Skin epidermis (tissue), 12 donors: Measurements from ENCODE around the gene CSN1S1.
"Not testable (repeated sequence)": the region's sequence is repeated elsewhere in the genome, so short reads cannot be mapped to it uniquely, and the experiment has no call there.

Experiments used
- H3K27ac ChIP-seq, 21 experiments: fragments of 200-600 bp; sonication (generic) in 11 of 21; one replicate each; pipeline ENCODE4 v1.5.0; 2020; ENCODE audit warnings: mild to moderate bottlenecking in 3 of 21, inconsistent platforms in 2 of 21, moderate library complexity in 2 of 21
- H3K4me3 ChIP-seq, 7 experiments: fragments of 200-600 bp; sonication (generic) in 2 of 7; one replicate each; pipeline ENCODE4 v1.5.0; 2020; ENCODE audit warnings: inconsistent platforms in 2 of 7, mild to moderate bottlenecking in 2 of 7, moderate library complexity in 1 of 7

The CSN1S1 gene

DNA sequence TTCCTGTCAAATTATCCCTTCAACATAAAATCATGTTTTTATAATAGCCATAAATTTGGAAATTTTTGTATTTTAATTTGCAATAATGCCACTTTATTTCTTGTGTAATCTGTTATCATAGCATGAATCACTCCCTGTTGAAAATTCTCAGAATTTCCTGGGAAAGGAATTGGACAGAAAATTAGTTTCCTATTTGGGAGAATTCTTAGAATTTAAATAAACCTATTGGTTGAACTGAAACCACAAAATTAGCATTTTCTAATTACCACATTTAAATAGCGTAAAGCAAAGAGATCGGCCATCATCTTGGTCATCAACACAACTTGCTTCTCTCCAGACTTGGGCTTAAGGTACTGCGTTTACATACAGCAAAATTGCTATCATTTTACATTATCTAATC lies at the start of gene CSN1S1:
Gene CSN1S1 (plus strand): TSS at position 301 of the 400 bp plus-strand sequence. CDS start 1,488 bp downstream, outside the sequence.
- no peak within 1 kb of the TSS for H3K4me3 ChIP-seq
- H3K27ac ChIP-seq, result no peak within 1 kb of the TSS

DNA sequence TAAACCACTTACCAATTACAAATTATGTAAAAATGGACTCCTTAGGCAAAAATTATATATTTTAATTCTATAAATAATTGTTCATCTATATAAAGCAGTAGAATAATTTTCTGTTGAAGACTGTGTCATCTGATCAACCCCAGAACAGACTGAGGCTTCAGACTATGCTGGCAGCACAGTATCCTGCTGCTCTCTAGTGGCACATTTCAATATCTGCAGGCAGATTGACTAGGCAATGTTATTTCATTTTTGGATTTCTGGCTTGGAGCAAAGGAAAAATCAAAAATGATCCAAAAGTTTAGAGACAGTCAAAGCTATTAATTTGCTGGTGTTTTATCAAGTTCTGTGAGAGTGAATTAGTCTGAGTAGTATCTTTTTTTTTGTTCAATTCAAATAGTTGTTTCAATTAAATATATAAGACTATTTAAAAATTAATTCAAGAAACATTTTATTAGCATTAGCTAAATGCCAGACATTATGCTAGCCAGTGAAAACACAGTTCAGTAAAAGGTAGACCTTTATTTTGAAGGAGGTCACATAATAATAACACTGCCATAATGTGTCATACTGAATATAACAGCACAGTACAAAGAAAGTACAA lies 49.6 kb upstream of the CSN1S1 start:
- Histone ChIP-seq H3K4me3 (no peak overlapping the region), H3K27ac (no peak overlapping the region)

- Histone ChIP-seq H3K4me3 (no peak overlapping the region), H3K27ac (no peak overlapping the region)
Observed at GRCh38 chr4:69882150-69882549, 48.7 kb upstream of the CSN1S1 start.

DNA sequence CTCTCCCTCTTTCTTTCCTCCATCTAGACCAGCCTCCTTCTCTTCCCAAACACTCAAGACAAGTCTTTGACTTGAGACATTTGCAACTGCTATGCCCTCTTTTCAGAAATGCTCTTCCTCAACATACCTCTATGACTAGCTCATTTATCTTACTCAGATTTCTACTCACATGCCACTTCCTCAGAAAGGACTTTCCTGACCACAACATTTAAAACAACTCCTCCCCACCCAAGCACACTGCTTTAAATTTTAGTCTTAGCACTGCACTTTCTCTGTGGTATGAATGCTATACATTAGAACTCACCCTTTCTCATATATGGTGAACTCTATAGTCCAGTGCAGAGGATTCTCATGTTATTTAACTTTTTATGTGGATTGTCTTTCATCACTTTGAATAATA lies 42.5 kb upstream of the CSN1S1 start:
- H3K4me3 ChIP-seq, result no peak overlapping the region
- no peak overlapping the region for H3K27ac ChIP-seq

GRCh38 chr4:69894186-69894585 lies 36.7 kb upstream of the CSN1S1 start:
- Histone ChIP-seq H3K4me3 (no peak overlapping the region), H3K27ac (no peak overlapping the region)

GRCh38 chr4:69894721-69895120 lies 36.1 kb upstream of the CSN1S1 start:
- Histone ChIP-seq H3K4me3 (no peak overlapping the region), H3K27ac (no peak overlapping the region)

DNA sequence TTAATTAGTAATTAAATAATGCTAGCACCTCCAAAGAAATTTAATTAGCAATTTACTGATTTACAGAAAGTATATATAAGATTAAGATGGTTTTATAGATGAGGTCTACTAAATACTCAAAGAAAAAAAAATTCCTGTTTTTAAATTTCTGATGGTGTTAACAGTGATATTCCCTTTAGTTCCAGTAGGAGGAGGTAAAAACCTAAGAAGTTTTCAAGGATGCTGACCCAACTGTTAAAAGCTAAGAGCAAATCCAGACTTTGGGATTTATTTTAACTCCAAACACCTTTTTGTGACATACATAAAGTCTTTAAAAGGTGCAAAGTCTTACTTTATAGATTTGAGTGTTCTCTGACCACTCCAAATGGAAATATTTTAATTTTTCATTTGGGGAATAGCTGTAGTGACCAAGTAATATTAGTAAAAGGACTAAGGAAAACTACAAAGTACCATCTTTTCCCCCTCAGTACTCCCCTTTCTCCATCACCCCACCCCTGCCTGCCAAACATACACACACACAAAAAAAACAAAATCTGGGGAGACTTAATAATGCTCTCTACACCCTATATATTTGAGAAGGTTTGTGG lies 34.2 kb upstream of the CSN1S1 start:
- H3K27ac ChIP-seq, result no peak overlapping the region
- H3K4me3 ChIP-seq, result no peak overlapping the region

- no peak overlapping the region for H3K27ac ChIP-seq
- no peak overlapping the region for H3K4me3 ChIP-seq
Observed at GRCh38 chr4:69907151-69907550, 23.7 kb upstream of the CSN1S1 start.

GRCh38 chr4:69909195-69909594 lies 21.7 kb upstream of the CSN1S1 start:
- H3K27ac ChIP-seq, result no peak overlapping the region
- no peak overlapping the region for H3K4me3 ChIP-seq

DNA sequence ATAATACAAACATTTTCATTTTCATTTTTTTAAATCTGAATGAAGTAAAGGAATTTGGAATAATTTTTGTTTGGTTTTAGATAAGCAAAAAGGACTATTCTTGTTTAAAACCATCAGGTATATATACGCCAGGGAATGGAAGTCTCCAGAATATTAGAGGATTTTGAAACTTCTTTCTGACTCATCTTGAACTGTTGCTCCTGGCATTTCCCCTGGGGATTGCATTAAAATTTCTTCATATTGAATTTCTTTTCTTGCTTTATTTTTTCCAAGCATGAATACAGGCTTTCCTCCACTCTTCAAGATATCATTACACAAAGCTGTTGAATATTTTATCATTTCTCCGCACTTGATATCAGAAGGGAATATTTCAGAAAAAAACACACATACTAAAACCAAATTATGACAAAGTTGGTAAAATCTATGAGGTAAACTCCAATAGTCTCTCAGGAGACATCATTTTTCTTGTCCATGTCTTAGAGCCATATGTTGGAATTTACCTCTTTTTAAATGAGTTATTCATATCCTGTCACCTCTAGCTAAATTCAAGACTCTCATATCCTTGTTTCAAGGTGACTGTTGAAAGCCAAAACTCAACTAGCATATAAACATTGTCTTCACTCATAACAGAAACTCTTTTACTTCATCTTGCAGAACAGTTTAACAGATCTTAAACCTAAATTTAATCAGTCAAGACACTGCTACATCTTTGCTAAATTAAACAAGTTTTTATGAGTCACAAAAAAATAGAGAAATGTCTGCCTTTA lies 20.7 kb upstream of the CSN1S1 start:
- no peak overlapping the region for H3K4me3 ChIP-seq
- H3K27ac ChIP-seq, result no peak overlapping the region

GRCh38 chr4:69920874-69921273 lies 10.0 kb upstream of the CSN1S1 start:
- H3K27ac ChIP-seq, result no peak overlapping the region
- H3K4me3 ChIP-seq, result no peak overlapping the region

- H3K27ac ChIP-seq, H3K4me3 ChIP-seq: not testable (repeated sequence)
Observed at GRCh38 chr4:69923782-69924410, 7.0 kb upstream of the CSN1S1 start.

GRCh38 chr4:69934150-69934549 lies 3.3 kb downstream of the CSN1S1 start:
- Histone ChIP-seq H3K4me3 (no peak overlapping the region), H3K27ac (no peak overlapping the region)

DNA sequence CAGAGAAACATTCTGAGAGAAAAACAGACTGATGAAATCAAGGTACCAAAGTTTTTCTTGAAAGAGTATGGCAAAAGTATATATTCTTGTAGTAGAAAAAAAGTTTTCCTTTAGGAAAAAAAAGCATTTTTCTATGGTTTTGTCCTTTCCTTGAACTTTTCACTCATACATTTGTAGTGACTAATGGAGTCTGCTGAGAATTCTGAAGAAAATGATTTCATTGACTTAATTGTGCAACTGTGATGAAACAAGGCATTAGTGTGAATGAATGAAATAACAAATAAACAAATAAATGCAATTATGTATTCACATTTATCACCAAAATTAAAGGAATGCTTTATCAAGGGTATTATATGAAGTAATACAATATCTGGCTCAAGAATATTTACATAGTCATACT lies 5.7 kb downstream of the CSN1S1 start:
- Histone ChIP-seq H3K27ac (no peak overlapping the region), H3K4me3 (no peak overlapping the region)

GRCh38 chr4:69951602-69952001 lies 20.7 kb downstream of the CSN1S1 start:
- H3K4me3 ChIP-seq, result no peak overlapping the region
- no peak overlapping the region for H3K27ac ChIP-seq

DNA sequence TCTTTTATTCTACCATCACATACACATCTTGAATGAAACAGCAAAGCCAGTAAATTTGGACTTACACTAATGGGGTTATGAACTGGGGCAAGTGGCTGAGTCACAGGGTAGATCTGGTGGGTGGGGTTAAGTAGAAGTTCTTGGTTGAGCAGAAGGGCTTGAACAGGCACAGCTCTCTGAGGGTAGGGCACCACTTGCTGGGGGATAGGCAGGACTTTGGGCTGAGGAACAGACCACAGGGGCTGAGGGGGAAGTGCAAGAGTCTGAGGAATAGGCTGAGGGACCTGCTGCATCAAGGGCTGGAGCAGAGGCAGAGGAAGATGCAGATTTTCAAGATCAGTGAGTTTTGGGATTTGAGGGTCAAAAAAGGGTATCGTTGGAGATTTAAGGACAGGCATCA lies 26.3 kb downstream of the CSN1S1 start:
- H3K4me3 ChIP-seq, result no peak overlapping the region
- no peak overlapping the region for H3K27ac ChIP-seq

DNA sequence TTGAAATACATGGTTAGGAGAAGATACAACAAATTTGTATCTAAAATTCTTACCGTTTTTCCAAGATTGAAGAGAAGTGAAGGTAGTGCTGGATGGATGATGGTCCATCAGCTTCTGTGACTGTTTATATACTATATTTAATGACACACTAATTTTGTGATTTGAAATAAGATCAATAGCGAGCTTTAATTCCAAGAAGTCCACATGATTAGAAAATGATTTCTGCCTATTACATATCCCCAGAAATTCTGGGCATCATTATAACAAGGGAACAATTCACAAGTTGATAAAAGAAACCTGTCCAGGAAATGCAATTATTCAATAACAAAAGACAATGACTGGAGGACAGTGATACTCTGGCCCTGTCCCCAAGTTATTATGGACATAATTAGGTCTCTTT lies 34.8 kb downstream of the CSN1S1 start, which contains the start of gene CSN2:
Gene CSN2 (minus strand): TSS at position 101 of the 400 bp plus-strand sequence. CDS start 4,733 bp downstream, outside the sequence.
- Histone ChIP-seq H3K27ac (no peak within 1 kb of the TSS), H3K4me3 (no peak within 1 kb of the TSS)

GRCh38 chr4:69970071-69970470 lies 39.2 kb downstream of the CSN1S1 start:
- H3K27ac ChIP-seq, result no peak overlapping the region
- H3K4me3 ChIP-seq, result no peak overlapping the region

- H3K27ac ChIP-seq, result no peak overlapping the region
- H3K4me3 ChIP-seq, result no peak overlapping the region
Observed at GRCh38 chr4:69974631-69975030, 43.8 kb downstream of the CSN1S1 start.

GRCh38 chr4:69977582-69977981 lies 46.7 kb downstream of the CSN1S1 start:
- Histone ChIP-seq H3K27ac (no peak overlapping the region), H3K4me3 (no peak overlapping the region)

DNA sequence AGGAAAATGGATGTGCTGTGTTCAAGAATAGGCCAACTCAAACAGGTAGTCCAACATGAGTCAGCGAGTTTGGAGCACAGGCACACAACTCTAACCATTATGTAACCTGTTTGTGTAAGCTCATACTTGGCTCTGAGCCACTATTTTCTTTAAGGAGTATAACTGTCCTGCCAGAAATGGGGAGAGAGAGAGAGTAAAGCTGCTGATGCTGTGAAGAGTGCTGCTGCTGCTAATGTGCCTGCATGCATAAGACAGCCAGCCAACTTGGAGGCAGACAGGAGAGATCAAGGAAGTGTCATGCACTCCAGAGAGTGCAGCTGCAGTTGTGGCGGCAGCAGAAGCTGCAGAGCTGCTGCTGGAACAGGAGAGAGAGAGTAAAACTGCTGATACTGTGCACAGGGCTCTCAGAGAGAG lies 53.2 kb downstream of the CSN1S1 start:
- Histone ChIP-seq H3K4me3 (no peak overlapping the region), H3K27ac (no peak overlapping the region)
